Body of pancreas (tissue), 4 donors: ENCODE results near the gene ZDHHC4. TPM values are rescaled to one million over a fixed set of nuclear protein-coding genes. Genes with fewer than 3 reads are reported as not detected.

Source experiments
- ATAC-seq: fragments of 150-250 bp; one replicate; pipeline ENCODE4 v1.9.1; 2016
- DNase-seq, 4 donors: peaks; one replicate each; pipeline ENCODE4 v3.0.0-alpha.2; 2019
- H3K27ac ChIP-seq, 4 donors: fragments of 200-600 bp; sonication (generic); 1 replicate in 3 of 4; 2 replicates in 1 of 4; pipeline versions ENCODE4 v1.5.1 to v1.6.1; 2016 to 2019; ENCODE audit warnings: mild to moderate bottlenecking in 1 of 4, mixed read lengths in 1 of 4, moderate library complexity in 1 of 4
- H3K27me3 ChIP-seq, 2 donors: fragments of 200-600 bp; sonication (generic); one replicate each; pipeline ENCODE4 v1.6.0; 2016; ENCODE audit warnings: mild to moderate bottlenecking in 1 of 2
- H3K36me3 ChIP-seq, 2 donors: fragments of 200-600 bp; sonication (generic); replicated peaks in 1 of 2; 2 replicates each; pipeline ENCODE4 v1.5.1; 2016; ENCODE audit warnings: low read depth in 2 of 2; ENCODE audit not compliant: insufficient read depth in 1 of 2
- H3K4me1 ChIP-seq: fragments of 200-600 bp; sonication (generic); one replicate; pipeline ENCODE4 v1.6.0; 2016
- H3K4me3 ChIP-seq, 2 donors: fragments of 200-600 bp; sonication (generic); 1 replicate in 1 of 2; 2 replicates in 1 of 2; pipeline ENCODE4 v1.5.1; 2016 to 2019
- H3K9me3 ChIP-seq, 3 donors: fragments of 200-600 bp; sonication (generic); 1 replicate in 2 of 3; 2 replicates in 1 of 3; pipeline ENCODE4 v1.5.1; 2016
- CTCF ChIP-seq, 7 experiments: fragments of 450-650 bp in 4 of 7; fragments of 200-600 bp in 3 of 7; sonication (generic) in 3 of 7; IDR thresholded peaks; one replicate each; pipeline ENCODE4 v1.5.1; 2016 to 2019; ENCODE audit warnings: antibody characterized with exemption in 7 of 7
- POLR2A ChIP-seq, 3 donors: fragments of 450-650 bp; IDR thresholded peaks; one replicate each; pipeline ENCODE4 v1.6.1; 2016; ENCODE audit warnings: antibody characterized with exemption in 3 of 3, mild to moderate bottlenecking in 2 of 3
- WGBS, 2 donors: methylation state at CpG; one replicate each; pipeline ENCODE4 v1.1.5; 2017; 5-methylcytosine and 5-hydroxymethylcytosine counted together
- intact Hi-C: fragments of 100-400 bp; cut with DNase I; formaldehyde crosslinking; loops from one replicate; pipeline ENCODE4 v1.15.1; 2023
- total RNA-seq, 2 donors: library from RNA; depleted of rRNA; stranded (reverse); fragments of >200 nt; gene quantifications; one replicate each; pipeline ENCODE4 v1.1.0, GENCODE V29; 2016

ZDHHC4 gene
- total RNA-seq: 10 to 100 TPM; 19.1 to 35.5 TPM

GRCh38 chr7:6577369-6578113 is at the start of gene ZDHHC4:
TSS of gene ZDHHC4 (plus strand) at chr7:6577454. CDS start at chr7:6580562, 3,108 bp downstream.
- peaks cover 0 to 4% of the 10 kb centered on the region in 2 donors for H3K36me3 ChIP-seq
- DNase-seq (peak; percentile 86 to 90 (median 88)), ATAC-seq (peak; percentile 96)
- H3K27ac ChIP-seq: peak within 1 kb of the TSS; percentile 82 to 97 (median 90)
- 13 to 16% methylated on average over 38 to 51 of the region's 51 CpGs for WGBS, 2 donors
- intact Hi-C loops: no loop called here
- H3K4me3 ChIP-seq: peak within 1 kb of the TSS; percentile 30 to 52
- TF ChIP-seq CTCF (IDR thresholded peaks at IDR 0.05) (peak in 1 of 7 experiments; percentile 14), POLR2A (IDR thresholded peaks at IDR 0.05) (peak; percentile 87 to 97 (median 96))
- H3K27me3 ChIP-seq: no peaks in the 10 kb centered on the region
- H3K9me3 ChIP-seq: no peaks in the 10 kb centered on the region
- peaks cover 15% of the 10 kb centered on the region for H3K4me1 ChIP-seq

- no peak overlapping the region for H3K27ac ChIP-seq
These were observed 48.7 kb upstream of the ZDHHC4 start for GRCh38 chr7:6528401-6529130.

GRCh38 chr7:6529643-6530042 is 47.6 kb upstream of the ZDHHC4 start:
- H3K36me3 ChIP-seq: no peaks in the 10 kb centered on the region
- no peak overlapping the region for H3K27ac ChIP-seq
- ATAC-seq: no peak
- peaks cover 13% of the 10 kb centered on the region for H3K4me1 ChIP-seq
- no peak overlapping the region for H3K4me3 ChIP-seq
- H3K9me3 ChIP-seq: no peaks in the 10 kb centered on the region
- DNase-seq: no peak
- 33 to 63% methylated on average over 6 of the region's 6 CpGs for WGBS, 2 donors
- TF ChIP-seq CTCF (IDR thresholded peaks at IDR 0.05) (no peak), POLR2A (IDR thresholded peaks at IDR 0.05) (no peak)
- peaks cover 0 to 11% of the 10 kb centered on the region in 2 donors for H3K27me3 ChIP-seq
- intact Hi-C loops: no loop called here

More at GRCh38 chr7:6528401-6529130, 48.7 kb upstream of the ZDHHC4 start:
- H3K9me3 ChIP-seq: no peaks in the 10 kb centered on the region
- no peaks in the 10 kb centered on the region for H3K36me3 ChIP-seq
- no peak for ATAC-seq
- no peak overlapping the region for H3K4me3 ChIP-seq
- peaks cover 13% of the 10 kb centered on the region for H3K4me1 ChIP-seq
- H3K27me3 ChIP-seq: peaks cover 0 to 11% of the 10 kb centered on the region in 2 donors
- intact Hi-C loops: no loop called here
- 60 to 70% methylated on average over 9 to 13 of the region's 13 CpGs for WGBS, 2 donors
- TF ChIP-seq POLR2A (IDR thresholded peaks at IDR 0.05): no peak
- TF ChIP-seq CTCF (IDR thresholded peaks at IDR 0.05): no peak
- no peak for DNase-seq

GRCh38 chr7:6530626-6531491 is 46.4 kb upstream of the ZDHHC4 start:
- H3K4me3 ChIP-seq: no peak overlapping the region
- DNase-seq (no peak), ATAC-seq (no peak)
- intact Hi-C loops: no loop called here
- TF ChIP-seq CTCF (IDR thresholded peaks at IDR 0.05): no peak
- TF ChIP-seq POLR2A (IDR thresholded peaks at IDR 0.05): no peak
- peaks cover 13% of the 10 kb centered on the region for H3K4me1 ChIP-seq
- H3K36me3 ChIP-seq: no peaks in the 10 kb centered on the region
- no peaks in the 10 kb centered on the region for H3K9me3 ChIP-seq
- no peak overlapping the region for H3K27ac ChIP-seq
- 1 to 6% methylated on average over 15 to 64 of the region's 74 CpGs for WGBS, 2 donors
- peaks cover 0 to 11% of the 10 kb centered on the region in 2 donors for H3K27me3 ChIP-seq
